Suppressor macrophage treated with lipopolysaccharide for 4 hours (primary cell): ENCODE data around the gene TNNI3K.

Experiments used
- DNase-seq: peaks from one replicate; pipeline ENCODE4 v3.0.0-alpha.2; 2020

TNNI3K gene

DNA sequence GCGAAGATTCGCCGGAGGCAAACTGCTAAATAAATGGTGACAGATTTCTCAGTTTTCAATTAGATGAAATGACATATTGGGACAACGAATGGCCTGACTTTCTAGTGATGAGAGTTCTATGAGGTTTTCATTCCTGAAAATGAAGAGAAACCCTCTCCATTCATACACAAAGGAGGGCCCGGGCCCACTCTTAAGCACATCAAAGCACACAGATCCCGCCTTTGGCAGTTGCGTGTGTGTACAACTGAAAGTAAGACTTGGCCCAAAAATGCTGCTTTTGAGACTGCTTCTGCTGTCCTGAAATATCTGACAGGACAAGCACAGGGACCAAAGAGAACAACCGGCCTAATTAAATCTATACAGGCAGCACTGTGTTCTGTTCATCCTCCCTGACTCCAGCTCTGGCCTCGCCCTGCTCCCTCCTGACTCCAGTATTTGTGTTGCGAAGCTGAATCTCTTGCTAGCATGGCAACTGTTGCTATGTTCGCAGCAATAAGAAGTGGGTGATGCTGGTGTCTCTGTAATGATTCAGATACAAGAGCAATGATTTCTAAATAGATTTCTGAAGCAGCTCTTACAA lies 269.8 kb downstream of the TNNI3K start:
- no peak for DNase-seq

DNA sequence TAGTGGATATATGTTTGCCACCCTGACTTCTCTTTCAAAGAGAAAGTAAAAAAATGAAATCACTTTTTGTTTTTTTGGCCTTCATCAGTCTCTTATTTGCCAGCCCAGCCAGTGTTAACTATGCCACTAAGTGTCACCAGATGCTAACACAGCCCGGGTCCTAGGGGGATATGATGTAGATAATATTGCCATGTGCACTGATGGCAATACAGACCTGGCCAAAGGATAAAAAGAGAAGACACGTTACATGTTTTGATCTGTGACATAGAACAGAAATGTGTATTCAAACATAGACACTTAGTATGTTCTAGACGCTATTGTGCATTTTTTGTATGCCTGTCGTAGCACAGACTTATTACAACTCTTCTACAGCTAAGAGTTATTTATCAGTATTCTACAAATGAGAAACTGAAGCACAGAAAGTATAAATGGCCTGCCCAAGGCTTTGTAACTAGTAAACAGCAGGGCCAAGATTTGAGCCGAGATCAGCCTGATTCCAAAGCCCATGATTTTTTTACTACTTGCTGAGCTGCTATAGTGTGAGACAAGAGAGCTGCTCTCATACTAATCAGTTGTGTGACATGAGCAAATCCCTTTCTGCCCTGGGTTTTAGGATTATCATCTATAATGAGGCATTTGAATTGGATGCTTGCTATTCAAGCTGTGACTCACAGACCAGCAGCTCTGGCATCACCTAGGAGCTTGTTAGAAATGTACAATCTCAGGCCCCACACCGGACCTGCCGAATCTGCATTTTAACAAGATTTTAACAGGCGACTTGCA lies 270.9 kb downstream of the TNNI3K start:
- DNase-seq, result no peak

DNA sequence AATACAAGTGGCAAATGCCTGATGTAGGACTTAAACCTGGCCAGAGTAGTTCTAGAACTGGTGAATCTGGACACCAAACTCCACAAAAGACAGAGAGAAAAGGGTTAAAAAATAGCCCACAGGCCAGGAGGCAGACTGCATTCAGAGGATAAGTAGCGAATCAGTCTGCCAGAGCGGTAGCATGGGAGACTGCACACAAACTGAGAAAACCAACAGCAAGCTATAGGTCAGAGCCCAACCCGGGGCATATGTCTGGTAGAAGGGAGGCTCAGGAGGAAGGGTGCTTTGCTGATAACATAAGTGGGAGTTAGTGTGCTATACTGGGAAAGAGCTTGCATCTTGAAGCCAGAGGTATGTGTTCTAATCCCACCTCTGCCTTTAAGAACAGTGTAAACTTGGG lies 273.3 kb downstream of the TNNI3K start:
- DNase-seq, result no peak

DNA sequence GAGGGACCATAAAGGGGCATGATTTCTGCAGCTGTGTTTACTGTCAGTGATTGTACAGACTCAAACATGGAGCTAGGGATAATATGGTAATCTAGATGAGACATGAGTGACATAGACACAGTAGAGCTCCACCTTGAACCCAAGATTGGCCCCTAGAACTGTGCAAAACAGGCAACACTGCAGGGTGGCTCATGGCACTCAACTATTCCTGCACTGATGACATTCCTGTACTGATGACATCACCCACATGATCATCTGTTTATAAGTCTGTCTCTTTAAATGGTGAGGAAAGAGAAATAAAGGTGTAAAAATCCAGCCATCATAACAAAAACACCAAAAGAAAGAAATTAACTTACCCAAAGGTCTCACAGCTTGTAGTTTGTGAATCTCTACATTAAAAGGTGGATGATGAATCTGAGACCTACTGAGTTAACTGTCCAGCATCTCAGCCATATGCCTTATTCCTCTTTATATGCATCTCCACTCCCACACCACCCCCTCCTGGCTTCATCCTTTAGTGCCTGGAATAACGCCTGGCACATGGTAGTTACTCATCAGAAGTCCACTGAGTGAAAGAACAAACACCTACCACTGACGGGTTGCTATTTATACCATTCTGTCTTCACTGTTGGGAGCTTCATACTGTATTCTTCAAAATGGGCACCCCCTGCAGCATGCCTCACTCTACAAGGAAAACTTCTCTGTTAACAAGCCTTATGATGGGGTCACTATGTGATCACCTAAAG lies 277.2 kb downstream of the TNNI3K start, which contains the start of gene LRRC53:
Gene LRRC53, minus strand, starts transcription at position 442 of the 746 bp plus-strand sequence. CDS start 29,262 bp downstream, outside the sequence.
- no peak for DNase-seq

DNA sequence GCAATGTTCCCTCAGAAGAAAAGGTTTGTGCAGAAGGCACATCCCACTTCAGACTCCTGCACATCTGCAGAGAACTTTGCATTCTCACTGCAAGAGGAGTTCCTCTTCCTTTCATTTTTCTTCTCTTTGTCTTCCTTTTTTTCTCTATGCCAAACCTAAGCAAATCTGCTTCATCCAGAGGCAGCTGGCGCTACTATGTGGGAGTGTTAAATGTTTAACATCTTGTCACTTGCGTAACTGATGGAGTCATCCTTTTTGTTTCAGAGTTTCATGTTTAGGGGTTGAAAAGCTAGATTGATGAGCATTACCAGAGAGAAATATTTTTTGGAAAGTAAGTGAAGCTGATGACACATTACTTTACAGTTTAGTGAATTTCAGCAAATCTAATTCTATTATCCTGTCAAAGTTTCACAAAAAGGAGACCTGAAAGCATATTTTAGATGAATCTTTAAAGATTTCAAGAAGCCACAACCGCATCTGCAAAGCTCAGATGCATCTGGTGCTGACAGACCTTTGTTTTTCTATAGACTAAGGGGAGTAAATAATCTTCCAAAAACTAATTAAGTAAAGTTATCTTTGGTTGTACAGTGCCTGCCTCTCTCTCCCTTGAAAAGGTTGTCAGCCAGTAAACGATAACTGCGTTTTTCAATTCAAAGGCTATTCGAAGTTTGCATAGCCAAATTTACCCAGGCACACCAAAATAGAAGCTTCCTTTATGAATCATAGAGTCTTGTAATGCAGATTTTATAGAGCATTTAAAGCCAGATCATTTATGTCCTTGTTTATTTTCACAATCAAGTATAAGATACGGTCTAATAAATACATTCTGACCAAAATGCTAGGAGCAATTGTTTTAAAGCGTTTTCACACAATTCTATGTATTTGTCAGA lies 278.5 kb downstream of the TNNI3K start:
- no peak for DNase-seq

DNA sequence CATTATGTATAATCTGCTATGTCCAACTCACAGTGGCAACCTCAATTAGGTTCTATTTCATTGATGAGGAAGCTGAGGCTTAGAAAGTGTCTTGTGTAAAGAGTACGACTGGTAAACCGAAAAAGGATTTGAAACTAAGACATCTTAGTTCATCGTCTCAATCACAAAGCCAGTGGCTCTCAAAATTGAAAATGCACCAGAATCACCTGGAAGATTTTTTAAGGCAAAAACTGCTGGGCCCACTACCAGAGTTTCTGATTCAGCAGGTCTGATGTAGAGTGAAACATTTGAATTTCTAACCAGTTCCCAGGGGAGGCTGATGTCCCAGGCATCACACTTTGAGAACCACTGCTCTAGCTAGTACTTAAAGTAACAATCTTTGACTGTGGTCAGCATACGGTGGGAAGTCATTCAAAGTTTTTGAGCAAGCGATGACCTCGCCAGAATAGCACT lies 282.4 kb downstream of the TNNI3K start:
- DNase-seq, result no peak

DNA sequence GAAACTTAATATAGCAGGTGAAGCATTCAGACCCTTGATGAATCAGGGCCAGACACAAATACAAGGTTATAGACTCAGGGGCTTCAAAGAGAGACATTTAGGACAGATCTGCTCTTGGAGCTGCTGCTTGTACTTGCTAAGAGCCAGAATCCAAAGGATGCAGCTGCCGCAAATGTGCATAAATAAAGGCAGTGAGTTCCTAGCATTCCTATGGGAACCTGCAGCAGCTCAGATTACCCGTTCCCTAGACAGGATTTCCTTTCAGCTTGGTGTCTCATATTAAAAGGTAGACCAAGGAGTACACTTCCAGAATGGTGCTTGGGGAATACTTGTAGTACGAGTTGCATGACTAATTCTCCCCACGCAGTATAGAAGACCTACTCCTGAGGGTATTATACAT lies 287.0 kb downstream of the TNNI3K start:
- no peak for DNase-seq

DNA sequence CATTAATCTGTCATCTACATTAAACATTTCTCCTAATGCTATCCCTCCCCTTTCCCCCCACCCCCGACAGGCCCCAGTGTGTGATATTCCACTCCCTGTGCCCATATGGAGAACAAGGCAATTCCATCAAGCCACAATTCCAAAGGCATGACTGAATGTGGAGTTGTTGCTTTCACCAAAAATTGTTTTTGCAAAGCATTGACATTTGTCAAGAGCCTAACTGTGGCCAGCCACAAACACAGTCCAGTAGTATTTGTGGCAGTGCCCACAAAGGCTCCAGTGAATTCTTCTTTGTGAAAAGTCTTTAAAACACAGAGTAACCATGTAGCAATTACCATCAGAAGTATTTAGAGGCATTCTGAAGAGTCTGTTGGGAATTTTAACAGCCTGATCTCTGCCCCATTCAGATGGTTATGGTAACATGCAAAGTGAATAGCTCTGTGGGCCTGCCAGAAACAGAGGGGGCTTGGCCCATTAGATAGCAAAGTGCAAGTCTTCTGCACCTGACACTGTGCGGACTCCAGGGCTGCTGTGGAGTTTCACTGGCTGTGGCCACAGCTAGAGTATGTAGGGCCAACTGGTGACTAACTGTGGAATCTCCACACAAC lies 288.8 kb downstream of the TNNI3K start:
- DNase-seq, result no peak

DNA sequence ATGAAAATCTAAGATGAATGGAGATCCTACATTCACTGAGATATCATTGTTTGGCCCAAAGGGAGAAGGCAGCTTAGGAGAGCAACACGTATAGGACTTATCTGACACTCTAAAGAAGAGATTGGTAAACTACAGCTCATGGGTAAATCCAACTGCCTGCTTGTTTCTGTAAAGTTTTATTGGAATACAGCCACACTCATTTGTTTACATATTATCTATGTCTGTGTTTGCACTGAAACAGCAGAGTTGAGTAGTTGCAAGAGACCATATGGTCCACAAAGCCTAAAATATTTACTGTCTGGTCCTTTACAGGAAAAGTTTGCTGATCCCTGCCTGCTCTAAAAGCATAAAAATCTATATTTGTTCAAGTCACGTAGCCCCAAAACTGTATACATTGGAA lies 291.5 kb downstream of the TNNI3K start:
- DNase-seq, result no peak

DNA sequence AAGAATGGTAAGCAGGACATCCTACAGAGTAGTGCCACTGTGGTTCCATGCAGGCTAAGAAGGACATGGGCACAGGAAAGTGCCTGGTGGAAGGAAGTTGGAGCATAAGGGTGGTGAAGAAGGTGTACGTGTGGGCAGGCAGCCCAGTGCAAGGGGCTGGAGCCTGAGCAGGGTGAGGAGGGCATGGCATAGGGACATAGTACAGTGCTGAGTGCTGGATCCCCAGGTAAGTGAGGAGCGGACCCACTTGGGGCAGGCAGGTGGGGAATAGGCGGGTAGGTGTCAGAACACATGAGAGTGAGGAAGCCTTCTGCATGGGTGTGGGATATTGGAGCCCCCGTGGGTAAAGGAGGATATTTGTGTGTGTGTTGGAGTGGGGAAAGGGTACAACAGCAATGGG lies 292.9 kb downstream of the TNNI3K start:
- no peak for DNase-seq

DNA sequence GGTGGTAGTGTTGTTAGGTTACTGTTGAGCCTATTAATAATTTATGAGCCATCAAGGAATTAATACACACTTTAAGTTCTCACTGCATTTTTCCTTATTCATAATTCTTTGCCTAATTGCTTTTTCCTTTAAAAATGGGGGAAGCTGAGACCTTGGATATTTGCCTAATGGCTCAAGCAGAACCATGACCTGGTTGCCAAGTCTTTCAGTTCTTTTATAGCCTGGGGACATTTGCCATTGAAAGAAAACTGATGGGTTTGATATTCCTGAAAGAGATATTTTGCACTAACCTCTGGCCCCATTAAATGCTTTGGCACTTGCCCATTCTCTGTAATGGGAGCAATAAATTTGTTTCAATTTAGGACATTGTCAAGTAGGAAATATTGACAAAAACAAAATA lies 295.7 kb downstream of the TNNI3K start:
- DNase-seq, result no peak

DNA sequence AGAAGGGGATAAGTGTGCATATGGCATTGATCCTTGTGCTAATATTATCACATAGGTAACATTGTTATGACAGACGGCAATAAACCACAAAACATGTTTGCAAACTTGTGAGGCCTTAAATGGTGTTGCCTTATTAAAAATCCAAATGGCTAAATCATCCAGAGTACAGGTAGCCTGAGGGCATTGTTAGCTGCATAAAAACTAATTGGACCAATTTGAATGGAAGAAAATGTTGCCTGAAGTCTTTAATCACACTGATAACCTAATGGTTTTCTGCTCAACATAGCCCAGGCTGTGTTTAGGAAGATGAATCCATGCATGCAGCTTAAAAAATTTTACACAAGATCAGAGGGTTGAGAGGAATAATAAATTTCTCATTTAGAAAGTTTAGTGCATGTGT lies 296.6 kb downstream of the TNNI3K start:
- no peak for DNase-seq

DNA sequence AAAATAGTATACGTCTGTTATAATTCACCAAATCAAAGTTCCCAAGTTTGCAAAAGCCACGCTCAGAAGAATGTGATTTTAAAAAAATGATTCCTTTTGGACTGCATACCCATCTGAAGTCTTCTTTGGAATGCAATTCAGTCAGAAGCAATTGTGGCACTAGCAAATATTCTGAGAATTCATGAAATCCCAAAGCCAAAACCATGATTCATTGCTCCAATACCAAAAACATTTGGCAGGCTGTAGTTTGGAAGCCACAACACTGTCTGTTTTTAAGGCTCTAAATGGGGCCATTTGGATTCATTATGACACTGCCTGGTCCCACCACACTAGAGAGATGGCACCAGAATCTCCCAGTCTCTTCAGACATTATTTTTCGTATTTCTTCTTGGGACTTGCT lies 299.1 kb downstream of the TNNI3K start:
- DNase-seq, result no peak

DNA sequence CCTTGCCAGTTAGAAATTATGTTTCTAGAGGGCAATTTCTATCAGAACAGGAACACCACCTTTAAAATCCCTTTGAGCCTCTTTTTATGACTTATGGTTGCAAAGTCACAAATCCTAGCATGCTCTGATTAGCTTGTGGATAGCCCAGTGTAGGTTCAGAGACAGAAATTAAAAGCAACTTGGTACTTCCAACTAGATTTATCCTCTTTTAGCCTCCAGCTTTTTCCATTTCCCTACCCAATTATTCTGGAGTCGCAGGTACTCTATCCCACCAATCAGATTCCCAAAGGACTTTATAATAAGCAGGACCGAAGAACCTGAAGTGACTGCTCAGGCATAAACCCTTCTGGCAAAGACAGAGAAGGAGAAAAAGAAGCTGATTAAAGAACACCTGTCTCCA lies 310.6 kb downstream of the TNNI3K start:
- no peak for DNase-seq

DNA sequence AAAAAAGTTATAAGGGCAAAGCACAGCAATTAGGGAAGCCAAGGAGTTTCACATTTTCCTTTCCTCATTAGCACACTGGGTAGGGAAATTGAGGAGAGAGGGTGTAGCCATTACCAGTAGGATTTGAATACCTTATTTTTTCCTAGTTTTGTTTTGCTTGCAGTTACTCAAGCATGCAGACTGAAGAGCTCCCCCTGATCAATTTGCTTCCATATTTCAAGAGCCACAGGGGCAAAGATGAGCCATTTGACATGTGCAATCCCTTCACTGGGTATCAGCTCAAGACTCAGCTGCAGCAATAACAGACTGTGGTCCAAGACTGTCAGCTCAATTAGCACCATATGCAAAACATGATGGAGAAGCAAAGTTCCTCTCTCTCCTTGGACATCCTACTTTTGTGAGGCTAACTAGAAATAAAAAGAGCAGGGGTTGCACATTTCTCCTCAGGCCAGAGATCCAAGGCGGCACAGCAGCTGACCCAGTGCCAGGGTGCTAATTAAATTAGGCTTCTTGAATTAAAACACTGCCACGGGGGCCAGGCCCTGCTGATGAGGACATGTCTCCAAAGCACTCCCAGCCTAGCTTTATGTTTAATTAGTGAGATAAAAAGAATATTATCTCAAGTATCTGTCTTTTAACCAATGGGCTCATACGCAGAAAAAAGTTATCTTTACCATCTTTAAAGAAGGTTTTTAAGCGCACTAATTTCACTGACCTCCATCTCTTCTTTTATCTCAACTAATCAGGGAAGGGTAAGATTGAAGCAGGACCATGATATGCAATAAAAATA lies 314.0 kb downstream of the TNNI3K start:
- DNase-seq, result no peak

DNA sequence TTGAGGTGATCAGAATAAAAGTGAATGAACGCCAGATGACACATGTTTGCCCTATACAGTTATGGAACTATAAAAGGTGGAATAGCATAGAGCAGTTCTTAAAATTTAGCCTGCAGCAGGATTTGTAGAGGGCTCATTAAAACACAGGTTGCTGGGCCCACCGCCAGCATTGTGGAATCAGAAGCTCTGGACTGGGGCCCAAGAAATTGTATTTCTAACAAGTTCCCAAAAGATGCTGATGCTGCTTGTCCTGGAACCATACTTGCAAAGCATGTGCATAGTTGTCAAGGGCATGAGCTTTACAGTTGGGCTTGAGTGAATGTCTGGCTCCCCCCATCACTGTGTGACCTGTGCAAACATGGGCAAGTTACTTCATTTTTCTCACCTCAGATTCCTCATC lies 314.7 kb downstream of the TNNI3K start:
- no peak for DNase-seq

DNA sequence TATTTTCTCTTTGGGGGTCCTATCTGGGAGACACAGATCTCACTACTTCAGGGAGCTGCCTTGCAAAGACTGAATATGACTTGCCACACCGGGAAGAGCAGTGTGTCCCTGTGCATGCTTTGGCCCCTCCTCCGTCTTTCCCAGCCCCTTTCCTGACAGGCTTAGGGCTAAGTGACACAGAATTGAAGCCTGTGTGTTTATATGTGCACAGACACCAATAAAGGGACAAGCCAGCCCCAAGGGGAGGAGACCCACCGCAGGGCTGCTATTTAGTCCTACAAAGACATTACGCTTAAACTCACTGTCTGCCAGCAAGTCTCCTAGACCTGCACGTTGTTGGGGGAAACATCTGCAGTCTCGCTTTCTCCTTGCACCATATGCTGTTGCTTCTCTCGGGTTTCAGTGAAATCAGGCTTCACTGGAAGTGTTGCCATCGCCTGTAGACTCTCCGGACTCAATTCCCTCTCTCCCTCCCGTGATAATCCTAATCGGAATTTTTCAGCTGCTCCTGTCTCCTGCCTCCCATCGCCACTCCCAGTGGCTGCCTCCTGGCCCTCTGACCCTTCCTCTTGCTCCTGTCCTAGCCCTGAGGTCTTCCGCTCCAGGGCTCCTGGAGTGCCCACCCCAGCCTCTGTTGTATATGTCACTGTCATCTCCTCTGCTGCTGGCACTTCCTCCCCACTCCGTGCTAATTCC lies 335.8 kb downstream of the TNNI3K start:
- no peak for DNase-seq

DNA sequence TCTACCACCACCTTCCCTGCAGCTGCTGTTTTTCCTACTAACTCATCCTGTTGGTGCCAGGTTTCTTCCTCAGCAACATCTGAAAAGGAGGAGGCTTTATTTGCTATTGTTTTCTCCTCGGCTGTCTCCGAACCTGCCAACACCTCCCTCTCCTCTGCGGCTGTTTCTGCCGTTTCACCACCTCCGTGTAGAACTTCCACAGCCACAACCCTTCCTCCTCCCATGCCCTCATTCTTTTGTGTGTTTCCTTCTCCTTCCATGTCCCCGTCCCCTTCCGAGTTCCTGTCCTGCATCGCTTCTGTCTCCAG lies 336.3 kb downstream of the TNNI3K start:
- no peak for DNase-seq

DNA sequence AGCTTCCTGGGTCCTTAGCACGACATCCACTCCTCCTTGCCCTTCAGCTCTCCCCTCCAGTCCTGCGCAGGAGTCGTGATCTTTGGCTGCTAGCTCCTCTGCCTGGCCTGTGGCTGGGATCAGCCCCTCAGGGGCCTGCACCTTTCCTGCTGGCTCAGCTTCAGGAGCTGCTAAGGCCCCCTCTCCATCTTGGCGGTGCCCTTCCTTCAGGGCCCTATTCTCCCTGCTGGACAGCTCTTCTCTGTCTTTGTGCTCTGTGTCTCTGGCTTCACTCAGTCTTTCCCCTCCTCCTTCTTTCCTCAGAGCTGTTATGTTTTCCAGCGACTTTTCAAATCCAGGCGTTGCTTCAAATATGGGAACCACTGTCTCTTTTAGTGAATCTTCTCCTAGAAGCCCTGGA lies 336.7 kb downstream of the TNNI3K start:
- DNase-seq, result no peak

DNA sequence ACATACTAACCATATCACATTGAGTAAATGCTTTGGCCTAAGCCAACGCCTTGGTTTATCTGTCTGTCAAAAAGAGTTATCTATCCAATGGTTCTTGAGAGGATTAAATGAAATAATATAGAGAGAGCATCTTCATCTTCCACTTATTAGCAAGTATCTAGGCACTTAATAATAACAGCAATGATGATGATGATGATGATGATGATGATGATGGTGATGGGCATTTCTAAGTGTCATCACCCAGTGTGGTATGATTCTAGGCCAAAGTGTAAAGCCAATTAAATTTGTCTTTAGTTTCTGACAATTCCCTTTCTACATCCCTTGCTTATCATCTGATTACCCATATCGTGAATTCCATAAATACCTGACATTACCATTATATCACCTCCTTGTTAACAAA lies 342.9 kb downstream of the TNNI3K start:
- DNase-seq, result no peak

DNA sequence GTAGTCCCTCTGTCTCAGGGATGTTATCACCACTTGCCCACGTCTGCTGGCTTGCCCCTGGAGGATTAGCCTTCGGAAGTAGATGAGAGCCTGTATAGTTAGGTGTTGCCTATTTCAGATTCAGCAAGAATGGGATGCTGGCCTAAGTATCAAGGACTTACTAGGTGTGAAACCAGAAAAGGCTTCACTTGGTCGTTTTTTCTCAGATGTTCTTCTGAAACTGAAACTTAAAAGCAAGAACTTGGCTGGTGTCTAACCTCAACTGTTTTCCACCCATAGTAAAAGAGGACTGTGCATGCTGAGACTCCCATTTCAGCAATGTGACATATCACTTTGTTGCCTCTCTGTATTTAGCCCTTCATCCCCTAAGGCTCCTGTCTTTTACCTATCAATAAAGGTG lies 344.2 kb downstream of the TNNI3K start:
- DNase-seq, result no peak
